SK-N-DZ (cell line): ENCODE data around the gene SEC22C.

ENCODE experiments used
- DNase-seq: peaks from one replicate; pipeline ENCODE4 v3.0.0-alpha.2; 2015; ENCODE audit warnings: low spot score

The SEC22C gene

DNA sequence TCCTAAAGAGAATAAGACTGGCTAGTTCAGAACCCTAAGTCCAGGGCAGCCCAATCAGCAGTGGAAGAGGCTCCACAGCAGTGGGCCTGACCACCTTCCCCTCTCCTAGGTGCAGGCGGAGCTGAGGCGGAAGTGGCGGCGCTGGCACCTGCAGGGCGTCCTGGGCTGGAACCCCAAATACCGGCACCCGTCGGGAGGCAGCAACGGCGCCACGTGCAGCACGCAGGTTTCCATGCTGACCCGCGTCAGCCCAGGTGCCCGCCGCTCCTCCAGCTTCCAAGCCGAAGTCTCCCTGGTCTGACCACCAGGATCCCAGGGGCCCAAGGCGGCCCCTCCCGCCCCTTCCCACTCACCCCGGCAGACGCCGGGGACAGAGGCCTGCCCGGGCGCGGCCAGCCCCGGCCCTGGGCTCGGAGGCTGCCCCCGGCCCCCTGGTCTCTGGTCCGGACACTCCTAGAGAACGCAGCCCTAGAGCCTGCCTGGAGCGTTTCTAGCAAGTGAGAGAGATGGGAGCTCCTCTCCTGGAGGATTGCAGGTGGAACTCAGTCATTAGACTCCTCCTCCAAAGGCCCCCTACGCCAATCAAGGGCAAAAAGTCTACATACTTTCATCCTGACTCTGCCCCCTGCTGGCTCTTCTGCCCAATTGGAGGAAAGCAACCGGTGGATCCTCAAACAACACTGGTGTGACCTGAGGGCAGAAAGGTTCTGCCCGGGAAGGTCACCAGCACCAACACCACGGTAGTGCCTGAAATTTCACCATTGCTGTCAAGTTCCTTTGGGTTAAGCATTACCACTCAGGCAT lies 45.6 kb downstream of the SEC22C start:
- no peak for DNase-seq

DNA sequence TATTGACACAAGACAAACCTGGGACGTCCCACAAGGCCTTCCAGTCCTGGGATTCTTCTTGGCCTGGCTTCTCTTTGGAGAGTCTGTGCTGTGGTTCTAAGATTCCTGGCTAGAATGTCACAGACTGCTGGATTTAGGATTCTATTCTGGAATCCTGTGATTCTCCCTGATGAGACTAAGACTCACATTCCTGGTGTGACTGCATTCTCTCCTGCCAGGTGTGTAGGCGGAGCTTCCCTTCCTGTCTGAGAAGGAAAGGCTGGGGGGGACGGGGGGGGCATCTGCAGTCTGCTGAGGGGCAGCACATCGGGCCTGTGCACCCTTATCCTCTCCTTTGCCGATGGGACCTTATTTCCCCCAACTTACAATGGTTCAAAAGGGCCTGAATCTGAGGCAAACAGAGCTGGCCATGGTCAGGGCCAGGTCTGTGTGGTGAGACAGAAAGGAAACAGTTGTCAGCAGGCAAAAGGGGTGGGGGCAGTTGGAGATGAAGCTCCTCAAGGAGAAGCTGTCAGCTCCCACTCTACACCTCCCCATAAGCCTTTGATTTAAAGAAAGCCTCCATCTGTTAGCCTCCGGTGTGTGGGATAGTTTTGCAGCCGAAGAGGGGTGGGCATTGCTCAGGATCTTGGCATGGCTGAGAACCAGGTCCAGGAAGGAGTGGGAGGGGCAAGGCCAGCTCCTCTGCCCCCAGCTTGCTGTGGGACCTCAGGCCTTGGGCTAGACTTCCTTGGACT lies 48.4 kb downstream of the SEC22C start:
- no peak for DNase-seq

DNA sequence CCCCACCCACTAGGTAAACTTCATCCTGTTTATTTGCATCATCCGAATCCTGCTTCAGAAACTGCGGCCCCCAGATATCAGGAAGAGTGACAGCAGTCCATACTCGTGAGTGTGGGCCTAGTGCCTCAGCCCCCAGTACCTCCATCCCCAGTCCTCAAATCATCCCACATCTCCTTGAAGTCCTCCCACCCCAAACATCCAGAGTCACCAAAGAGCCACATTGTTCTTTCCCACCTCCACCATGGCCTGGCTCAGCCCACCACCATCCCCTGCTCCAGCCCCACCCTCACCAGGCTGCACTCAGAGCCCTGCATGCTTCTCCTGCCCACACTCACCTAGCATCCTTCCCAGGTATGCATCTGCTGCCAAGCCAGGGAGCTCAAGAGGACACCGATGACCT lies 49.5 kb downstream of the SEC22C start:
- DNase-seq: no peak

DNA sequence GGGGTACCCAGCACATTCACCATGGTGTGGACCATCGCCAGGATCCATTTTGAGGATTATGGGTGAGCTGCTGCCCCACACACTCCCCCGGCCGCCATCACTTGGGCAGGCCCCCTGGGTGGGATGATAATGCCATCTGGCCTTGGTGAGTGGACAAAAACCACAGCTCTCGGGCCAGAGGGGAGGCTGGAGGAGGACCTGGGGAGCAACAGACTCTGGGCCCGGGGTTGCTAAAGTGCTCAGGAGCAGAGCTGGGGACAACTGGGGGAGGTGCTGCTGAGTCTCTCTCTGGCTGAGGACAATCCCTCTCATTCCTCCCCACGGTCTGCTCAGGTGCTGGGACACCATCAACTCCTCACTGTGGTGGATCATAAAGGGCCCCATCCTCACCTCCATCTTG lies 50.3 kb downstream of the SEC22C start:
- DNase-seq: no peak

DNA sequence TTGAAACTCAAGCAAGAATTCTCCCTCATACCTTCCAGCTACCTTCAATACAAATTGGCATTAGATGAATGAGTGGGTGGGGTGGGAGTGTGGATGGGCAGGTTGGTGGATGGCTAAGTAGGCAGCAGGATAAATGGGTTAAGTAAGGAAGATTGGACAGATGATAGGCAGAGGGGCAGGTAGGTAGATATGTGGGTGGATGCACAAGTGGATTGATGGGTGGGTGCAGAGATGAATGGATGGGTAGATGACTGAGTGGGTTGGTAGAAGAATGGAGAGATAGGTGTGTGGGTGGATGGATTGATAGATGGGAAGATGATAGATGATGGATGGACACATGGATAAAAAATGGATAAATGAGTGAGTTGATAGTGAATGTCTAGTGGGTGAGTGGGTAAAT lies 51.7 kb downstream of the SEC22C start:
- DNase-seq: no peak

DNA sequence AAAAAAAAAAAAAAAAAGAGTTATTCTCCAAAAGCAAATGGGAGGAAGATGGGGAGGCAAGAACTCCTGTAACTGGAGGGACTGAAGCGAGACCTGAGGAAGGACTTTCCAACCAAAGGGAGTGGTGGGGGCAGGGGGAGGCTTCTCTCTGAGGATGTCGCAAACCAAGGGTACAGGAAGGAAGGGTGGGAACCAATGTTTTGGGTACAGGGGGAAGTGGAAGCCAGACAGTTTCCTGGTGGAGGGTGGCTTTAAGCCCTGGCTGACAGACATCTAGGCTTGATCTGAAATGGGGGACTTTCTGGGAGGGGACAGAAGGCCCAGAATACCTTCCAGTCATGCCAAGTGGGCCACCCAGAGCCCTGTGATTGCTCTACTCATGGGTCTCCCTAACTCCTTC lies 52.3 kb downstream of the SEC22C start:
- no peak for DNase-seq

DNA sequence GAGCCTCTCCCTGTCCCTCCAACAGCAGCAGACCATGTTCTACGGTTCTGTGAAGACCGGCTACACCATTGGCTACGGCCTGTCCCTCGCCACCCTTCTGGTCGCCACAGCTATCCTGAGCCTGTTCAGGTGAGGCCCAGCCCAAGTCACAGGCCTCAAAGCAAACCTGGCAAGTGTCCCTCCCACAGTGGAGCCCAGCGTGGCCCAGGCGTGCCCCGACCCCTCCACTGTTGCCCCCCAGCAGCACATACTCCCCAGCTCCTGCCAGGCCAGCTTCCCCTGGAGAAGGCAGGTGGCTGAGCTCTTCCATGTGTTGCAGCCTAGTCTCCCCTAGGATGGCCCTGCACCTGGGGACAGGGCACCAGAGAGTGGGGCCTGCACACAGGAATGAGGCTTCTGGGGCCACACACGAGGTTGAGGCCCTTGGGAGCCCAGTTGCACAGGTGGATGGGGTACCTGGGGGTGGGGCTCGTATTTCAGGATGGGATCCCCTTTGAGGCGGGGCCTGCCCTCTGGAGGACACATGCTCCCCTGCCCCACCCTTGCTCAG lies 54.3 kb downstream of the SEC22C start:
- no peak for DNase-seq

DNA sequence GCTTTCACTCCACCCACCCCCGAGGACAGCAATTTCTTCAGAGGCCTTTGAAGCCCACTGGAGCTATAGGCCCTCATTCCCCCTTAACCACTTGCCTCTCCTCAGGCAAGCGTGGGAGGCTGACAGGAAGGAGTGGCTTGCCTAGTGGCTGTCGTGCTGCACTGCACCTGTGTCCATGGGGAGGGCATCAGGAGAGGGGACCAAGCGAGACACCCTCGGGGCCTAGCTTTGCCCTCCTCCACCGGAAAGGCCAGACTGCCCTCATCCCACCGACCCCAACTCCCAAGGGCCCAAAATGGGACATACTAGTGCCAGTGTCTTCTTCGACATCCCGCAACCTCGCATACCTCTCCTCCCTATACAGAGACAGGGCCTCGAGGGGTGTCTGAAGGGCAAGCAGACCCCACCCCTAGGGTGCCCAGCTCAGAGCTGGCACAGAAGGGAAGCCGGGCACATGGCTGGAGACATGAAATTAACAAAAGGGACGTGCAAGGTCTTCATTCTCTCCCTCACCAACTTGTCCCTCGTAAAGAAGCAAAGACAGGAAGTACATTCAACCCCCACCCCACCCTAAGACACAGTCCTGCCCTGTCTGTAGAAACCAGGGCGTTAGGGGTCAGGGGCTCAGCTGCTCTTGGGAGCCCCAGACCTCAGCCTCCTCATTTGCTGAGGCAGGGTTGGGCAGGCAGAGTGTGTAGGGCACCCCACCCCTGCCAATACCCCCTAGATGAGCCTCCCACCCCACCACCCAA lies 55.0 kb downstream of the SEC22C start:
- DNase-seq: no peak

DNA sequence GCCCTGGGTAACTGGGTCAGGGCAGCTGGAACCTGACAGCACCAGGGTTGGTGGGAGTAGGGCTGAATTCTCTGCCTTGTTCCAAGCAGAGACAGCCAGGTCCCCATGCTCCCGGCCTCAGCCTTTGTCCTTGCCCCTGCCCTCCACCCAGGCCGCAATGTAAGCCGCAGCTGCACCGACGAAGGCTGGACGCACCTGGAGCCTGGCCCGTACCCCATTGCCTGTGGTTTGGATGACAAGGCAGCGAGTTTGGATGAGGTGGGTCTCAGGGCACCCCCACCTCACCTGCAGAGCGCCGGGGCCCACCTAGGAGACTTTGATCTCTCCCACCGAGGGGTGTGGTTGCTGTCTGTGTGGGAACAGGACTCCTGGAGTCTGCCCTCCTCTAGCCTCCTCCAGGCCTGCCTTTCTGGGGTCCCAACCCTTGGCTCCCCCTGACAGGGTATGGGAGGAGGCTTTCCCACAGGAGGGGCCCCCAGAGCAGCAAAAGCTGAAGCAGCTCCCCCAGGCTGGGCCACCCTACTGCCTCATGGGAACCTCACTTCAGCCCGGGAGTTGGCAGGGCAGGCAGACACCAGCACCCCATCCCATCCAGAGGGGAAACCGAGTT lies 55.9 kb downstream of the SEC22C start:
- DNase-seq: no peak

DNA sequence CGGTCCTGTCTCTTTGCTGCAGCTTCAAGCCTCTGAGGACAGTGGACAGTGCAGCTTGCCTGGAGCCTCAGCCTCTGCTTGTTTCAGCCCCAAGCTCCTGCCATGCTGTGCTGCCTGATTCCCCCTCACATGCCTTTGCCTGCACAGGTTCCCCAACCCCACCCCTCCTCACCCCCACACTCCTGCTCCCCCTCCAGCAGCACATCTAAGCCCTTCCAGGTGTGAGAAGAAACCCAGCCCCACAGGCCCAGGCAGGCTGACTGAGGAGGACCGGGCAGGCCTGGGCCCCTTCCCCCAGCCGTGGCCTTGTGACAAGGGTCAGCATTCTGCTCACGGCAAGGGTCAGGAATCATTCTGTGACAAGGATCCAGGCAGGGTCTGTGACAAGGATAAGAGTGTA lies 56.6 kb downstream of the SEC22C start:
- DNase-seq: no peak

DNA sequence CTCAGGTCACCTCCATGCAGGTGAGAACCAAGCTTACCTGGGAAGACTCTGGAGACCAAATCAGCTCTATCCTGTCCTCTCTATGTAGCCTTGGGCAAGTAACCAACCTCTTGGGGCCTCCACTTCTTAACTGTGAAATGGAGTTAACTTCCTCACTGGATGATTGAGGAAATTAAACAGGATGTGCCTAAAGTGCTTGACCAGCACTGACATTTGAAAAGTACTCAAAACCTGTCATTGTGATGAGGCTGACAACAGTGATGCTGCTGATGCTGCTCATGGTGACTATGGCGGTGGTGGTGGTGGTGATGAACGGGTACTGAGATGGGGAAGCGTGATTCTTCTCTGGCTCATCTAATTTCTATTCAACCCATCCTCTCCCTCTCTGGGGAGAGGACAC lies 57.0 kb downstream of the SEC22C start:
- DNase-seq: no peak

DNA sequence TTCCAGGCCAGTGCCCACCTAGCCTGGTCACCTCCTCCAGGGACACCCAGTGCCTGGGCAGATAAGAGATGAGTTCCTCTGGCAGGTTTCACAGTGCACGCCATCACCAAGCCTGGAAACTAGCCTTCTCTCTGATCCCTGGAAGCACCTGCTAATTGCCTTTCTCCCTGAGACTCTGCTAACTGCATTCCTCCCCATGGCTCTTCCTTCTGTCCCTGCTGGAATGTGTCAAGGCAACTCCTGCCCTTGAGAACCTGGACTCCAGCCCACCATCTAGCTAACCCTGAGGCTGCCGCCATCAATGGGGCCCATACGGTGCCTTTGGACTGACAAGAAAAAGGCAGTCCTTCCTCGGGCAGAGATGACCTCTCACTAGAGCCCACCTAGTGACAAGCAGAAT lies 60.9 kb downstream of the SEC22C start:
- no peak for DNase-seq

DNA sequence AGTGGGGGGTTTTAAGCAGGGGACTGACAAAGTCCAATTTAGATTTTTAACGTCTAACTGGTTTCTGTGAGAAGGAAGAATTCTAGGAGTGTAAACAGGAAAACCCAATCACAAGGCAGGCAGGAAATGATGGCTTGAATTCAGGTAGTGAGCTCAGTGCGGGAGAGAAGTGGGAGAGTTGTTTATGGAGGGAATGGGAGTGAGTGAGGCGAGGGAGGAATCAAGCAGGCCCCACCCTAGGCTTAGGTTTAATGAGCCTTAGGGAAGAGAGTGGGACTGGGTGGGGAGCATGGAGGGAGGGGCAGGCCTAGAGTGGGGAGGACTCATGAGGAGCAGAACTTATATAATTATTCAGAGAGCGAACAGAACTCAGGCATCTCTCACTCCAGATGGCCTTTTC lies 61.4 kb downstream of the SEC22C start:
- no peak for DNase-seq

DNA sequence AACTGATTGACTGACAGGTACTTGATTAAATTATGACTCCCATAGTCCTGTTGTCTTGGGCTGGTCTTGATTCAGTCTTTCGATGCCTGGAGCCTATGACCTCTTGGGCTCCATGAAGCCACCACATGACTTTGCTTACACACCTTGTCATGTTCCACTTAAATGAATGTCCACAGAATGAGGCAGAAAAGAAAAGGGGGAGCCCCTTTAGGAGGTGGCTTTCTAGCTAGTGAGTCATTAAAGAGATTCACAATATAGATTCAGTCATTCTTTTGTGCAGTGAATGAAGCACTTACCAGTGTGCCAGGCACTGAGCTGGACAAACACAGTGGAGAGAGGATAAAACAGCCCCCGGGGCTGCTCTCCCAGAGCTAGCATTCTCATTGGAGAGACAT lies 62.2 kb downstream of the SEC22C start:
- no peak for DNase-seq

DNA sequence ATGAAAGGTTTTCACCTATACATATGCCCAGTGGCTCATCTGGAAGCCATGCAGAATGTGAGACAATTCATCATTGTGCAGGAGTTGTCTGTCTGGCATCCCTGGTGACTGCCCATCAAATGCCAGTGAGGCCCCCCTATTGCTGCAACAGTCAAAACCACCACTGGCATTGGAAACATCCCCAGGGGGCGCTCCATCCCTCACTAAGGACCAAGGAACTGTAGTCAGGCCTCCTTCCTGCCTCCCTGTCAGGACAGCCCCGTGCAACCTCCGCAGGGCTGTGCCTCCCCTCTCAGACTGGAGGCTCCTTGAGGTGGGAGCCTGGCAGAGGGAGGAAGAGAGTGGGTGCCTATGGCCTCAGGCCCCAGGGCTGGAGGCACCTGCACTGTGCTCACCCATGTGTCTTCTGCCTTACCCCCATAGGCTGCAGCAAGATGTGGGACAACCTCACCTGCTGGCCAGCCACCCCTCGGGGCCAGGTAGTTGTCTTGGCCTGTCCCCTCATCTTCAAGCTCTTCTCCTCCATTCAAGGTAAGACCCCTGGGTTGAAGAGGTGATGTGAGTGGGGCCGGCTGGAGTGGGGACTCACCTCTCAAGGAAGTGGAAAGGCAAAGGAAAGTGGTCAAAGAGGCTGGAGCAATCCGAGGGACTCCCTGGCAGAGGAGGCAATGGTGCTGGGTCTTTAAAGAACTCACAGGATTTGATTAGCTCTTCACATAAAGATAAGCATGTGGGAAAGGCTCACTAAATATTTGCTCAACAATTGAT lies 62.8 kb downstream of the SEC22C start:
- DNase-seq: no peak

DNA sequence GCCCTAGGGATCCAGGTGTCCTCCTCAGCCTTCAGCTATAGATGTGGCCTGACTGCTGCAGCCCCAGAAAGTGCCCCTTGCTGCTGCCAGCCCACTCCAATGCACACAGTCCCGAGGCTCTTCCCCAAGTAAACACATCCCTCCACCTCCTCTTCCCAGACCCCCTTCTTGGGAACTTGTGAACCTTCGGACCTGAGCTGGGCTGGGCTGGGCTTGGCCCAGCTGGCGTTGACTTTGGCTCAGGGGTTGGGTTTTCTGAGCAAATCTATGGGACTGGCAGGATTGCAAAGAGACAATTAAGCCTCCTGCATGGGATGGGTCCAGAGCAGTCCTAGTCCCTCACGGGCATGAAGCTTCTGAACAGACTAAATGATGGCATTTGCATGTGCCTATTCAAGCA lies 64.7 kb downstream of the SEC22C start:
- no peak for DNase-seq

DNA sequence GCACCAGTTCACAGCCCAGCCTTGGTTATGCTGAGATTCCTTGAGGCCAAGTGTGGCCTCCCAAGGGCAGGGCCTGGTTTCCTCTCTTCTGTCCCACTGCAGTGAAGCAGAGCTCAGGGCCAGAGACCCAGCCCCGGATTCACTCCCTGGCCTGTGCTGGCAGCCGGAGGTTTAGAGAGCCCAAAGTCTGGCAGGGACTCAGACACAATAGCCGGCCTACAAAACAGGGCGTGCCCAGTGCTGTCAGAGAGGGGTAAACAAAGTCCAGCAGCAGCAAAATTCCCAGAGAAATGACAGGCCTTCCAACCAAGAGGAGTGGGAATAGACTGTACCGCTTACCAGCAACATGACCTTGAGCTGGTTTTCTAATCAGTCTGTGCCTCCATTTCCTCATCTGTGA lies 65.3 kb downstream of the SEC22C start:
- no peak for DNase-seq

DNA sequence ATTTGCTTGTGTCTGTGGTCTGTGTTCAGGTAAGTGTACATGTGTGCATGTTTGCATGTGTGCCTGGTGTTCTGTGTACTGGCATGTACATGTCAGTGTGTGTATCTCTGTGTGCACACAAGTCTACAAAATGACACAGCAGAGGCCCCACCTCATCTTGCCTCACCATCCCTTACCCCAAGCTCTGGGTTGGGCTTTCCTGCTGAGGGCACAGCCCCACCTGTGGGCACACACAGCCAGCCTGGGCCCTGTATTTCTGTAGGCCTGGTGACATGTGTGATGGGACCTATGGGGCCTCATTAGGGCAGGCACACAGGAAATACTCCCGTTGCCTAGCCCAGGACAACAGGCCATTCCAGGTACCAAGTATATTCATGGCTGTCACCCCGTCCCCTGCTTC lies 65.8 kb downstream of the SEC22C start:
- DNase-seq: no peak

DNA sequence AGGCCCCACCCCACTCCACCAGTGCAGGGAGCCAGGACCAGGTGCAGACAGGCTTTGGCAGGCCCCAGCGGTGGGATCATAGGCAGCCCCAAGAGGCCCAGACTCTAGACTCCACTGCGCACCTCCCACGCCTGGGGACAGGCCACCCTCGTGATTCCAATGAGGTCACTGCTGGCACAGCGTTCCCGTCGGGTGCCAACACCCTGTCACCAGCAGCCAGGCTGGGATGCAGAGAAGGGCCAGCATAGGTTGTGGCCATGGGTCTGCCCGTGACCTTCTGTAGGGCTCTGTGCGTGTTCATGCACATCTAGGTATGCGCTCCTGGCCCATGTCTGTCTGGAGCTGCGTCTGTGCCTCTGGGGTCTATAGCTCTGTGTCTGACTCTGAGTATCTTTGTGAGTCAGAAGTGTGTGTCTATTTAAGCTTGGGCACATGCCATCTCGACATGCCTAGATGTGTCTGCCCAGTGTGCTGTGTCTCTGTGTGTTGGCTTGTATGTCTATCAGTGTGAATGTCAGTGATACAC lies 66.3 kb downstream of the SEC22C start:
- DNase-seq: no peak

DNA sequence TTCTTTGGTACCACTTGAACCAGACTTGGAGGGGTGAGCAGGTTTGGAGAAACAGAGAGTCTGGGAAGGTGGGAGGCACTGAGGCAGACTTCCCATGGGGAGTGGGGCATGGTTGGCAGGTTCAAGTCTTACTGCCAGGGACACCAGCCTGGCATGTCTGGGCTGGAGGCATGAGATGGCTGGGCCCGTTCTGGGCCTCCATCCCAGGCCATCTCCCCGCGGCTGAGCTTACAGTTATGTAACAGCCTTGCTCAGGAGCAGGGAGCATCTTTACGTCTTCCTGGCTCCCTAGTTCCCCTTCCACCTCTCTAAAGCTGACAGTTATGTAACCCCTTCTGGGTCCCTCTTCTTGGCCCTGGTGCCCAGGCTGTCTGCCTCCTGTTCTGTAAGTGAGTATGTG lies 66.9 kb downstream of the SEC22C start:
- no peak for DNase-seq

DNA sequence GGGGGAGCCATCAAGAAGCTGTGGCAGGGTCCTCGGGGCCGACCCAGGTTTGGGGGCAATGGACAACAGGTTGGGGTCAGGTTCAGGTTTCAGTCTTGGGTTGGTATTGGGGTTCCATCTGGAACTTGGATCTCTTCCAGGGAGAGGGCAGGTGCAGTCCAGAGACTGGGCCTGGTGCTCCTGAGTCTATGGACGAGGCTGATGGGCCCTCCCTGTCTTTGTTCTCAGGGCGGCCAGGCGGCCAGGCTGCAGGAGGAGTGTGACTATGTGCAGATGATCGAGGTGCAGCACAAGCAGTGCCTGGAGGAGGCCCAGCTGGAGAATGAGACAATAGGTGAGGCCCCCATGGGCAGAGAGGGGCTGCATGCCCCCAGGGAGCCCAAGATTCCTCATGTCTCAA lies 68.2 kb downstream of the SEC22C start:
- no peak for DNase-seq
